ENCODE data around the gene ATPAF1. TPM values are rescaled to one million over a fixed set of nuclear protein-coding genes. Genes with fewer than 3 reads are reported as not detected.

ATPAF1 gene
- total RNA-seq, 1 donor from 2014 or later: 198 TPM

- no peak for DNase-seq
Observed at GRCh38 chr1:46621930-46622329, 46.2 kb downstream of the ATPAF1 start.

GRCh38 chr1:46619656-46620258 is 48.4 kb downstream of the ATPAF1 start:
- ATAC-seq (ENCODE audit: poor library complexity): no peak
- intact Hi-C loops (cut with DNase I): loop anchor here (10.0 kb wide), 1 partner anchor 105 kb away; no protein-coding TSS in a partner anchor
- no peak for DNase-seq

More at GRCh38 chr1:46621930-46622329, 46.2 kb downstream of the ATPAF1 start:
- ATAC-seq (ENCODE audit: poor library complexity): no peak
- intact Hi-C loops (cut with DNase I): loop anchor here (10.0 kb wide), 1 partner anchor 103 kb away; no protein-coding TSS in a partner anchor

DNA sequence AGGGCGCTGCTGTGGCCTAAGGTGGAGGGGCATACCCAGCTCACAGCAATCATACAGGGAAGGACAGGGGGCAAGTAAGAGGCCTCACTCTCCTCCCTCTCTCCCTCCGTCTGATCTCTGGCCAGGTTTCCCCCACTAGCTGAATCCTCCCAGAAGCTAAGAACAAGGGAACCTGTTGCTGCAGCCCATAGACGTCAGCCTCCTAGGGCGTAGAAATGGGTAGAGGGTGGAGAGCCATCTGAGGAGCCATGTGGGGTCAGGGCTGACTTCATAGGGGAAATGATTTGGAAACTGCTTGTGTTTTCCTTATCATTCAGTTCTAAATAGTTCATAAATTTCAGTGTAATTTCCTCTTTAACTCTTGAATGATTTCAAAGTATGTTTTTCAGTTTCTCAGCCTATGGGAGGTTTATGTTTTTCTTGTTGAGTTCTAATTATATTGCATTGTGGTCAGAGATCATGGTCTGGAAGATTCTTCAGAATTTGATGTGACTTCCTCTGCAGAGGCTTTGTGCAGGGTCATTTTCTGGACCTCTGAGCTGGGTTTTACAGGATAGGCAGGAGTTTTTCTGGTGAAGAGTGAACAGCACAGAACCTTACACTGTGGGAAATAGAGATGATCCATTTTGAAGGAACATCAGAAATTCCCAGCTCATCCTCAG is 49.3 kb downstream of the ATPAF1 start:
- ATAC-seq (ENCODE audit: poor library complexity) (no peak), DNase-seq (no peak)
- intact Hi-C loops (cut with DNase I): no loop called here

GRCh38 chr1:46617833-46618232 is 50.3 kb downstream of the ATPAF1 start:
- ATAC-seq (ENCODE audit: poor library complexity) (no peak), DNase-seq (no peak)
- intact Hi-C loops (cut with DNase I): no loop called here

GRCh38 chr1:46617108-46617800 is 50.9 kb downstream of the ATPAF1 start:
- DNase-seq: no peak
- intact Hi-C loops (cut with DNase I): no loop called here
- ATAC-seq (ENCODE audit: poor library complexity): peak; percentile 32

DNA sequence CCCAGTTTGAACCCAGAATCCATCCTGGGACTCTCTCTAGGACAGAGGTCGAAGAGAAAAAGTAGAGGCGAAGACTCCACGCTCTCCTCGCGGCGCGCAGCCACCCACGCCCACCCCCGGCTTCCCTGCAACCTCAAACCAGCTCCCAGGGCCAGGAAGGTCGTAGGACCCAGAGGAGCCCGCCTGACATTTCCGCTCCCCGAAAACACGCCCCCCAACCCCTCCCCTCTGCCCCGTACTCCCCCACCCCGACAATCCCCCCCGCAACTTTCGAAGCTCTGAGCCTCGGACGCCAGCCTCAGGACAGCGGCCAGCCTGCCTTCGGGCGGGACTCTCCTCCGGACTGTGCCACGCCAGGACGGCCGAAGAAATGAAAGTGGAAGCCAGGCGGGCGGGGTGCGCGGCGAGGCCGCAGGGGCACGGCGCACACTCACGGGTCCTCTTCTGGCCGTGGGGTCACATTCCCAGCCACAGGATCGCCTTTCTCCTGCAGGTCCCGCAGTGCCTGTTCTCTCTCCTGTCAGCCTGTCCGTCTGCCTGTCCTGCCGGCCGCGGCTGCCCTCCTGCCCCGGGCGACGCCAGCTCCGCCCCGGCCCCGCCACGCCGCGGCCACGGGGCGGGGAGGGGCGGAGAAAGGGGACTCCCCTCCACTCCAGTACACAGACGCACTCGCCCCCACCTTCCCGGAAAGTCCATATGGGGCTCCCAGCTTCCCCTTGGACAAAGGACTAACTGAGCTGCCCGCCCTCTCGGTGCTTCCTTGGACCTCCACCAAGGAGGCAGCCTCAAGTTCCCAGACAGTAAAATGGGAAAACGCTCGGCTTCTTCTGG is 51.7 kb downstream of the ATPAF1 start, which contains the start of gene MOB3C:
Gene MOB3C (minus strand): TSS at position 535 of the 831 bp plus-strand sequence. CDS start 3,490 bp downstream, outside the sequence.
- peak; percentile 92 for DNase-seq
- intact Hi-C loops (cut with DNase I): no loop called here
- peak; percentile 93 for ATAC-seq (ENCODE audit: poor library complexity)

- intact Hi-C loops (cut with DNase I): no loop called here
- ATAC-seq (ENCODE audit: poor library complexity) (no peak), DNase-seq (no peak)
Observed at GRCh38 chr1:46615735-46616134, 52.4 kb downstream of the ATPAF1 start.

- intact Hi-C loops (cut with DNase I): no loop called here
- no peak for ATAC-seq (ENCODE audit: poor library complexity)
- no peak for DNase-seq
Observed at GRCh38 chr1:46615088-46615487, 53.1 kb downstream of the ATPAF1 start.

DNA sequence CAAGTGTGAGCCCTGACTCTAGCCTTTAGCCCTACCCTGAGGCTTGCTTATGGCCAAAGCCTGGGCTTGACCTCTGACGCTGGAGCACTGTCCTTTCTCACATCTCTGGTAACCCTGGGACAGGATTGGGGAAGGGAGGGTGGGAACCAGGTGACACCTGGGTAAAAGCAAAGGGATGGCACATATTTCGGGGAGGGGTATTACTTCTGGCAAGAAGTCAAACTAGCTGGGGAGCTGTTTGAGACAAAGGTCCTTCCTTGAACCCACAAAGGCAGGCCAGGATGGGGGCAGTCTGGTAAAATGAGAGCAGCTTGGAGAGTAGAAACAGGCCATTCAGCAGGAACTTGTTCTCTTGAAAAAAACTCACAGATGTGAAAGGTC is 53.6 kb downstream of the ATPAF1 start:
- intact Hi-C loops (cut with DNase I): no loop called here
- no peak for ATAC-seq (ENCODE audit: poor library complexity)
- DNase-seq: no peak

DNA sequence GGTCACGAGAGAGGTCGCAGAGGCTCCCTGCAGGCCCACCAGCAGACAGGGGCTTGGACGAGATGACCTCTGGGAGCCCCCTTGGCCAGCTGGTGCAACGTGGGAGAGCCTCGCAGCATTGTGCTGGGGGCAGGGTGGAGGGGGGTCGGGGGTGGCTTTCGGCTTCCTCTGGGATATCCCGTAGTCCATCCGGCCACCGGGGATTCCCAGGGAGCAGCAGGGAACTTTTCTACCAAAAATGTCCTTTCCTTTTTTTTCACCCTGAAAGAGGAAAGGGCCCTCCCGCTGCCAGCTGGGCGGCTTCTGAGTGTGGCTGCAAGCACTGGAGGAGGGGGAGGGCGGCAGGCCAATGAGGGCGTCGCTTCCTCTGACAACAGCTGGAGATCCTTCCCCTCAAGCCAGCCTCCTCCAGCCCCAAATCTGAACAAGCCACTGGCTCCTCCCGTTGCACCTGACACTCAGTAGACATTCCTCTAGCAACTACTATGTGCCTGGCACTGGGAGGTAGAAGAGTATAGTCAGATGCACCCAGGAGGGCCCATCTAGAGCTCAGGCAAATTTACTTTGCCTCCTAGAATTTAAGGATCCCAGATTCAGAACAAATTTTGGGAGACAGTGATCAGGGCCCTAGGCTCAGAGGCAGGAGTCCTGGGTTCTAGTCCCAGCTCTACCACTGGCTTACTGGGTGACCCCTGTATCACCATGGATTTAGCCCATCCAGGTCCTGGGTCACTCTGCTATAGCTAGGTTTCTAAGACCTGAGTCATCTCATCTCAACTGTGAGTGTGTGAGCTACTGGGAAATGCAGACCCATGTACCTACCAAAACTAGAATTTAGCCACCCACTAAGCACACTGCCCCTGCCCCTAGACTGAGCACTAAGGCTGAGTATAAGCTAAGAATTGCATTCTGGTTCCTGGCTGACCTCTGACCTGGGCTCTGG is 54.2 kb downstream of the ATPAF1 start:
- peak; percentile 97 for DNase-seq
- intact Hi-C loops (cut with DNase I): no loop called here
- ATAC-seq (ENCODE audit: poor library complexity): peak; percentile 76

DNA sequence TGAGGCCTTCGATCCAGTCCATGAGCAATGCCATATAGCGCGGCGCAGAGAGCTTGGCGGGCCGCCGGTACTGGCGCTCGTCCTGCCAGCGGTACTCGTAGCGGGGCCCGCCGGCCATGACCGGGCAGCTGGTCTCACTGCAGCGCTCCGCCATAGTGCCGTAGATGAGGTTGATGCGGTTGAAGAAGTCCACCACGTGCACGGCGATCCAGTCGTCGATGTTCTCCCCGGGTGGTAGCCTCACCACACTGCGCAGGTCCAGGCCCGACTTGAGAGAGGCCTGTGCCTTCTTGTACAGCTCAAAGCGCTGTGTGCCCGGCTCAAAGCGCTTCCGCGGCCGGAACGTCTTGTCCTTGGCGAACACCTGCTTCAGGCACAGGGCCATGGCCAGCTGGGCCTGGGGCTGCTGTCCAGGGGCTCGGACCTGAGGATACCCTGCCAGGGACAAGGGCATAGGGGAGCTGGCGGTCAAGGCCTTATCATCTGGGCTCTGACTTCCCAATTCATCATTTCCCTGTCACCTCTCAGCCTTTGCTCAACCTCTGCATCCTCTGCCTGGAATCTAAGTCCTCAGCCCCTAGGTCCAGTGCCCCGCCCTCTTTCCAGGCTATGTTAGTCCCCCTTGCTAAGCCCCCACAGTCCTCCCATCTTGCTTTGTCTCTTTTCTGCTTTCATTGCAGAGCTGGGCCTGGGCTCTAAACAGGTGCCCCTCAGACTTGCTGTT is 55.1 kb downstream of the ATPAF1 start:
- intact Hi-C loops (cut with DNase I): no loop called here
- peak; percentile 52 for DNase-seq
- peak; percentile 1 for ATAC-seq (ENCODE audit: poor library complexity)

DNA sequence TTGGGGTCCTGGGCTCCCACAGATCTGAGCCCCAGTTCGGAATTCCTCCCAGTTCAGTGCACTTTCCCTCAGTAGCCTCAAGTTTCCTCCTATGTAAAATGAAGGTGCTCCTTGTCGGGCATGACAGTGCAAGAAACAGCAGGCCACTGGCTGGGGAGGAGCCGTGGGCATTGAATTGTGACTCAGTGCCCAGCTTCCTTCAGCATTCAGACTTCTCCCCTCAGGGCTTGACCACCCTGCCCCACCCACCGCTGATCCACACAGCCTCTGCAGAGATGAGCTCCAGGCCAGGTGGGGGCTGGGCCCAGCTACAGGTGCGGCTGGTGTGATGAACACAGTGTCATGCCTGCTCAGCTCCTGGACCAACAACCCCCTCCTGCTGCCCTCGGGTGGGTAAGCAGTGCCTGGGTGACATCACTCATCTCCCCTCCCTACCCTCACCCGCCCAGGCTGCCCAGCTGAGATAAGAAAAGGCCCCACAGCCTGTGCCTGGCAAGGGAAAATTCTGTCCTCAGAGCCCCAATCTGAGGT is 56.4 kb downstream of the ATPAF1 start:
- intact Hi-C loops (cut with DNase I): no loop called here
- no peak for DNase-seq
- no peak for ATAC-seq (ENCODE audit: poor library complexity)

DNA sequence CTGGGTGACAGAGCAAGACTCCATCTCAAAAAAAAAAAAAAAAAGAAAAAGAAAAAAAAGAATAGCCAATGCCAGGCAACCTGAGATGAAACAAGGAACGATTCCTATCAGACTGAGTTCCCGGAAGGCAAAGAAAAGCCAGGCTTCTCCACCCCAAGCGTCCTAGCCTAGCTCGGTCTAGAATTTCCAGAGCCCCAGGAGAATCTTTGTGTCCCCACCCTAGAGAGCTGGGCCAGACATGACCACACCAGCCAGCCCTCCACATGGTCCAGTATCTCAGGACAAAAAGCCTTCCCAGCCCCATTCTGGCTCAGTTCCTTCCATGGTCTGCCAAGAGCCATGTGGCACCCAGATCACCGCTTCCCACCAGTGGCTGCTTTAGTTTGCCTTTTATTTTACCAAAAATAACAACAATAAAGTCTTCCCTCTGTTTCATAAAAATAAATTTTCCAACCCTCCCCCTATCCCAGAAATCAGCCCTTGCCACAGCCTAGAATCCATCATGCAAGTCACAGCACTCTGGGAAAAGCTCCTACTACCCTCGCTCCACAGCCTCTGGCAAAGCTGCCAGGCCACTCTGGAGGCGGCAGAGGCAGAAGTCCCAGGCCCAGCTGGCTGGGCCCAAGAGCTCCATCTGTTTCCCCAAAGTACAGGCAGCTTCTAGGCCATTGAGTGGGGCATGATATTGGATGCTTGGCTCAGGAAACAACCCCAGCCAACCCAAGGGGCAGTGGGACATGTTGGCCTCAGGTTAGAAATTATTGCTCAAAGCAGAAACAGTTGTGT is 60.6 kb downstream of the ATPAF1 start:
- DNase-seq (peak; percentile 72), ATAC-seq (ENCODE audit: poor library complexity) (peak; percentile 19)
- intact Hi-C loops (cut with DNase I): no loop called here

GRCh38 chr1:46606255-46606965 is 61.8 kb downstream of the ATPAF1 start:
- ATAC-seq (ENCODE audit: poor library complexity): no peak
- DNase-seq: no peak
- intact Hi-C loops (cut with DNase I): no loop called here

- intact Hi-C loops (cut with DNase I): no loop called here
- no peak for DNase-seq
- ATAC-seq (ENCODE audit: poor library complexity): no peak
Observed at GRCh38 chr1:46605232-46605631, 62.9 kb downstream of the ATPAF1 start.
